CD4-positive, alpha-beta memory T cell (primary cell): Measurements from ENCODE around the gene WDR4. TPM values are rescaled to one million over a fixed set of nuclear protein-coding genes. Genes with fewer than 3 reads are reported as not detected.
"Not testable (repeated sequence)": the region's sequence is repeated elsewhere in the genome, so short reads cannot be mapped to it uniquely, and the experiment has no call there.

Experiments
- CTCF ChIA-PET: fragments of 350-600 bp; sonication (Branson Sonifier 250); formaldehyde crosslinking; loops from one replicate; lab custom pipeline; 2021; ENCODE audit warnings: inconsistent platforms; ENCODE audit not compliant: partially characterized antibody; lab: Charles Lee
- POLR2A ChIA-PET: fragments of 350-600 bp; sonication (Branson Sonifier 250); formaldehyde crosslinking; loops from one replicate; lab custom pipeline; 2021; ENCODE audit not compliant: partially characterized antibody; lab: Charles Lee
- DNase-seq, 5 donors: peaks; one replicate each; pipeline versions ENCODE4 v3.0.0 to v3.0.0-alpha.2; 2020 to 2022; ENCODE audit warnings: mixed read lengths in 1 of 5
- H3K27ac ChIP-seq: one replicate; pipeline ENCODE4 v1.7.0; 2013; ENCODE audit warnings: low read depth, low read length
- H3K27me3 ChIP-seq: 2 replicates; pipeline ENCODE4 v1.7.0; 2013; ENCODE audit warnings: mild to moderate bottlenecking, low read length, moderate library complexity; ENCODE audit not compliant: insufficient read depth
- H3K36me3 ChIP-seq: 2 replicates; pipeline ENCODE4 v1.7.0; 2013; ENCODE audit warnings: mild to moderate bottlenecking, low read length, moderate library complexity; ENCODE audit not compliant: insufficient read depth
- H3K4me1 ChIP-seq: 2 replicates; pipeline ENCODE4 v1.7.0; 2013; ENCODE audit warnings: mild to moderate bottlenecking, low read length, moderate library complexity; ENCODE audit not compliant: insufficient read depth
- H3K4me3 ChIP-seq, 2 donors: one replicate each; pipeline ENCODE4 v1.7.0; 2013; ENCODE audit warnings: low read length in 2 of 2, mild to moderate bottlenecking in 1 of 2
- H3K9me3 ChIP-seq, 2 donors: one replicate each; pipeline ENCODE4 v1.7.0; 2013; ENCODE audit warnings: low read length in 2 of 2, control low read depth in 1 of 2; ENCODE audit not compliant: control insufficient read depth in 1 of 2
- H3K27ac Mint-ChIP-seq, 7 donors: one replicate each; pipeline ENCODE4 v1.8.0; 2020 to 2021; ENCODE audit warnings: mixed read lengths in 7 of 7, mild to moderate bottlenecking in 6 of 7, inconsistent platforms in 3 of 7, moderate library complexity in 3 of 7
- H3K27me3 Mint-ChIP-seq, 2 donors: one replicate each; pipeline ENCODE4 v1.8.0; 2020 to 2021; ENCODE audit warnings: mixed read lengths in 2 of 2
- H3K36me3 Mint-ChIP-seq, 2 donors: one replicate each; pipeline ENCODE4 v1.8.0; 2020 to 2021; ENCODE audit warnings: mixed read lengths in 2 of 2, inconsistent platforms in 1 of 2, mild to moderate bottlenecking in 1 of 2
- H3K4me1 Mint-ChIP-seq, 4 donors: one replicate each; pipeline ENCODE4 v1.8.0; 2020 to 2021; ENCODE audit warnings: mixed read lengths in 4 of 4, mild to moderate bottlenecking in 1 of 4
- H3K4me3 Mint-ChIP-seq, 8 donors: one replicate each; pipeline ENCODE4 v1.8.0; 2020 to 2021; ENCODE audit warnings: mixed read lengths in 8 of 8, mild to moderate bottlenecking in 7 of 8, moderate library complexity in 6 of 8, inconsistent platforms in 3 of 8
- H3K9me3 Mint-ChIP-seq, 8 donors: one replicate each; pipeline ENCODE4 v1.8.0; 2020 to 2021; ENCODE audit warnings: mixed read lengths in 8 of 8, mild to moderate bottlenecking in 5 of 8, inconsistent platforms in 3 of 8, moderate library complexity in 1 of 8
- intact Hi-C: fragments of 100-400 bp; cut with micrococcal nuclease; formaldehyde crosslinking; loops from one replicate; pipeline ENCODE4 v1.15.1; 2023
- polyA plus RNA-seq, 2 donors: library from polyadenylated mRNA; unstranded; fragments of 300-500 nt; fragmentation: Illumina TruSeq; gene quantifications; one replicate each; pipeline ENCODE4 v1.2.3, GENCODE V29; 2021
- total RNA-seq, 2 experiments: library from RNA; stranded (reverse); gene quantifications; one replicate each; pipeline ENCODE4 v1.2.3, GENCODE V29; 2021

Gene WDR4
- total and polyA plus RNA-seq, 4 experiments from 2014 or later, result 7.3 to 27.5 (median 17.0) TPM

DNA sequence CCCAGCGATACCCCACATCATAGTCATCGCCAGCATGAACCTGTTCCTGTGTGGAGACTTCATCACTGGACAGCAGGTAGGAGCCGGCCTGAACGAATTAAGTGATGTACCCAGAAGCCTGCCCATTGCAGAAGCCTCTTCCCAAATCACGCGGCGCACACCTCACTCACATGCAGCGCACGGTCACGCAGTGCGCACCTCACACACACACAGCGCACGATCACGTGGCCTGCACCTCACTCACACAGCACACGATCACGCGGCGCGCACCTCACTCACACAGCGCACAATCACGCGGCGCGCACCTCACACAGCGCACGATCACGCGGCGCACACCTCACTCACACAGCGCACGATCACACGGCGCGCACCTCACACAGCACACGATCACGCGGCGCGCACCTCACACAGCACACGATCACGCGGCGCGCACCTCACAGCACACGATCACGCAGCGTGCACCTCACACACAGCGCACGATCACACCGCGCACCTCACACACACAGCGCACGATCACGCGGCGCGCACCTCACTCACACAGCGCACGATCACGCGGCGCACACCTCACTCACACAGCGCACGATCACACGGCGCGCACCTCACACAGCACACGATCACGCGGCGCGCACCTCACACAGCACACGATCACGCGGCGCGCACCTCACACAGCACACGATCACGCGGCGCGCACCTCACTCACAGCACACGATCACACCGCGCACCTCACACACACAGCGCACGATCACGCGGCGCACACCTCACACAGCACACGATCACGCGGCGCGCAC is 31.0 kb downstream of the WDR4 start:
- CTCF ChIA-PET, DNase-seq, H3K4me3 Mint-ChIP-seq, H3K4me3 ChIP-seq, H3K4me1 Mint-ChIP-seq, H3K4me1 ChIP-seq, H3K27me3 ChIP-seq, POLR2A ChIA-PET, H3K27ac ChIP-seq, H3K9me3 Mint-ChIP-seq, H3K9me3 ChIP-seq, H3K27me3 Mint-ChIP-seq, intact Hi-C loops: not testable (repeated sequence)
- H3K27ac Mint-ChIP-seq, result peak overlapping the region in 1 of 7 donors; percentile 41
- peaks cover 47 to 66% of the 10 kb centered on the region in 2 donors for H3K36me3 Mint-ChIP-seq
- H3K36me3 ChIP-seq, result peaks cover 51% of the 10 kb centered on the region

DNA sequence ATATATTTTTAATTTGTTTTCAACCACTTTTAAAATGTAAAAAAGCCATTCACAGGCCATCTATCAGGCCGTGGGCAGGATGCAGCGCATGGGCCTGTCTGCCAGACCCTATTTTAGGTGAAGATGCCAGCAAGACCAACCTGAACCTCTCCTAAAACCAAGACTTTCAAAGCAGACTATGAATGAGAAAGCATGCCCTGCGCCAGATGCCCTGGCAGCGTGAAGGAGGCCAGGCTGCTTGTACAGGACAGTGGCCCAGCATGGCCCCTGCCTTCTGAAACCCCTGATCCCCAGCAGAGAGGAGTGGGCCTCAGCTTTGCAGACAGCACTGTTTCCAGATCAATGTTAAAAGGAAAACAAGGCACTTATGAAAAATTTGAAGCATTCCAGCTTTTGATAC is 31.6 kb downstream of the WDR4 start:
- Histone ChIP-seq H3K27me3 (no peaks in the 10 kb centered on the region), H3K4me3 (no peak overlapping the region), H3K27ac (no peak overlapping the region), H3K4me1 (no peaks in the 10 kb centered on the region), H3K36me3 (peaks cover 53% of the 10 kb centered on the region), H3K9me3 (no peaks in the 10 kb centered on the region)
- Mint-ChIP-seq H3K27me3 (no peaks in the 10 kb centered on the region), H3K9me3 (peaks cover 0 to 3% (median 0%) of the 10 kb centered on the region in 8 donors), H3K27ac (peak overlapping the region in 1 of 7 donors; percentile 23), H3K4me3 (no peak overlapping the region), H3K36me3 (peaks cover 52 to 67% of the 10 kb centered on the region in 2 donors), H3K4me1 (peaks cover 0 to 7% (median 2%) of the 10 kb centered on the region in 4 donors)
- intact Hi-C loops, result no loop called here
- ChIA-PET POLR2A (no interaction called here), CTCF (no interaction called here)
- no peak for DNase-seq

DNA sequence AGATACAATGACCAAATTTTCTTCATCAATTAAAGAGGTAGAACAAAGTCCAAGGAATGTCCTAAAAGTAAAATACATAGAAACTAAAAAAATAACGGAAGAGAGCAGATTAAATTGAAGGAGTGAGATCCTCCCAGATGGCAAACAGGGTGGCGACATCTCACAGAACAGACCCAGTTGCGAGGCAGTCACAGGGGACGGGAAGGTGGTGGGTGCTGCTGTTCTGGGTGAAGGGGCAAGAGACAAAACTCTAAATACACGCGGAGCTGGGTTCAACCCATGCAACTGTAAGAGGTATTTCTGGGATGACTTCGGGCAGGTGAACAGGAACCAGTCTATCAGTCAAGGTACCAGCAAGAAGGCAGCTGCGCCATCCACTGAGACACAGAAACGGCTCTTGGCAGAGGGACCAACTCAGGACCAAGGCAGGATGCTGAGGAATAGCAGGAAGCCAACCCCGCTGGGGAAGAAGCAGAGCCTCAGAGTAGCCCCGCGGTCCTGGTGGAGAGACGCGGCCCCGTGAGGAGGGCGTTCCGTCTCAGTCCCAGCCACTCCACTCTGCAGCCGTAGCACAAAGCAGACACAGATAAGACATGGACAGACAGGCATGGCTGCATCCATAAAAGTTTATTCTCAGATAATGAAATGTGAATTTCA is 32.2 kb downstream of the WDR4 start:
- H3K4me3 ChIP-seq, result no peak overlapping the region
- intact Hi-C loops, result no loop called here
- H3K27ac ChIP-seq, result no peak overlapping the region
- Mint-ChIP-seq H3K9me3 (peaks cover 0 to 3% (median 0%) of the 10 kb centered on the region in 8 donors), H3K4me3 (no peak overlapping the region), H3K27ac (peak overlapping the region in 1 of 7 donors; percentile 21), H3K4me1 (peaks cover 0 to 7% (median 2%) of the 10 kb centered on the region in 4 donors), H3K27me3 (no peaks in the 10 kb centered on the region), H3K36me3 (peaks cover 53 to 66% of the 10 kb centered on the region in 2 donors)
- no peak for DNase-seq
- ChIA-PET CTCF (no interaction called here), POLR2A (no interaction called here)
- no peaks in the 10 kb centered on the region for H3K27me3 ChIP-seq
- no peaks in the 10 kb centered on the region for H3K9me3 ChIP-seq
- H3K36me3 ChIP-seq, result peaks cover 55% of the 10 kb centered on the region
- no peaks in the 10 kb centered on the region for H3K4me1 ChIP-seq

DNA sequence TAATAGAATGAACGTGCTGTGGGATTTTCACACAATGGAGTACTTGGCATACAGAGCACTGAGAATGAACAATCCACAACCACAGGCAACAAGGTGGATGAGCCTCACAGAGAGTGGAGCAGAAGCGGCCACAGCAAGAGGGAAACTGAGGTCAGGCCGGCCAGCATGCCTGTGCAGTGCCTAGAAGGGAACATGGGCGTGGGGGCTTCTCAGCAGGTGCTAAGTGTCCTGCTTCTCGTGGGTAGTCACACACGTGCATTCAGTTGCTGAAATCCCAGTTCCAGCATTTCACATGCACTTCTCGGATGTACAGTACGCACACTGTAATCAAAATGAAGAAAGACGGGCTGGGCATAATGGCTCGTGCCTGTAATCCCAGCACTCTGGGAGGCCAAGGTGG is 33.1 kb downstream of the WDR4 start:
- Histone ChIP-seq H3K4me1 (no peaks in the 10 kb centered on the region), H3K27me3 (no peaks in the 10 kb centered on the region), H3K27ac (no peak overlapping the region), H3K36me3 (peaks cover 48% of the 10 kb centered on the region), H3K4me3 (no peak overlapping the region), H3K9me3 (no peaks in the 10 kb centered on the region)
- POLR2A ChIA-PET, result no interaction called here
- Mint-ChIP-seq H3K36me3 (peaks cover 53 to 60% of the 10 kb centered on the region in 2 donors), H3K27me3 (no peaks in the 10 kb centered on the region), H3K4me3 (no peak overlapping the region), H3K27ac (peak overlapping the region in 1 of 7 donors; percentile 4), H3K4me1 (peaks cover 0 to 4% (median 2%) of the 10 kb centered on the region in 4 donors), H3K9me3 (peaks cover 0 to 3% (median 0%) of the 10 kb centered on the region in 8 donors)
- DNase-seq, result no peak
- CTCF ChIA-PET, result no interaction called here
- intact Hi-C loops, result no loop called here

DNA sequence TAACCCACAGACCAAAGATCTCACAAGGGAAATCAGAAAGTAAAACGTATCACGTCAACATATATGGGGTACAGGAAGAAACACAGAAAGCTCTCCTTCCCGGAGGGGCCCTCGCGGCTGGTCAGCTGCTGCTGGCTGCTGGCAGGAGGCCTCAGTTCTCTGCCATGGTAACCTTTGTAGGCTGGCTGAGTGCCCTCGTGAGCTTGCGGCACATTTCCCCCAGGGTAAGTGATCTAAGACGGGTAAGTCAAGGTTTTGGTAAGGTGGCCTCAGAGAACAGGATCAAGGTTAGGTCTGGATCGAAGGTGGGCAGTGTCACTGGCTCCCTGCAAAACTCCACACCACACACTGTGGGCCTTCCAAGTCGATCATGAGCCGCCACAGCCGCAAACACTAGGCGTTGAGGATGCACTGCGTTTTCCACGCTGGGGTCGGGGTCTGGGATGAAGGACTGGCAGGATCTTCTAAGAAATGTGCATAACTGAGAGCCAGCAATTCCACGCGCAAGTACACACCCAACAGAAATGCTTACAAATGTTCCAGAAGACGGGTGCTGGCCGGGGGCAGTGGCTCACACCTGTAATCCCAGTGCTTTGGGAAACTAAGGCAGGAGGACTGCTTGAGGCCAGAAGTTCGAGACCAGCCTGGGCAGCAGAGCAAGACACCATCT is 33.9 kb downstream of the WDR4 start:
- no peaks in the 10 kb centered on the region for H3K4me1 ChIP-seq
- Mint-ChIP-seq H3K27me3 (no peaks in the 10 kb centered on the region), H3K4me3 (no peak overlapping the region), H3K27ac (no peak overlapping the region), H3K9me3 (peaks cover 0 to 3% (median 0%) of the 10 kb centered on the region in 8 donors), H3K4me1 (peaks cover 0 to 3% (median under 1%) of the 10 kb centered on the region in 4 donors), H3K36me3 (peaks cover 53 to 54% of the 10 kb centered on the region in 2 donors)
- H3K27ac ChIP-seq, result no peak overlapping the region
- H3K36me3 ChIP-seq, result peaks cover 50% of the 10 kb centered on the region
- H3K9me3 ChIP-seq, result no peaks in the 10 kb centered on the region
- H3K4me3 ChIP-seq, result no peak overlapping the region
- no peaks in the 10 kb centered on the region for H3K27me3 ChIP-seq
- DNase-seq, result no peak
- ChIA-PET POLR2A (no interaction called here), CTCF (no interaction called here)
- intact Hi-C loops, result no loop called here

DNA sequence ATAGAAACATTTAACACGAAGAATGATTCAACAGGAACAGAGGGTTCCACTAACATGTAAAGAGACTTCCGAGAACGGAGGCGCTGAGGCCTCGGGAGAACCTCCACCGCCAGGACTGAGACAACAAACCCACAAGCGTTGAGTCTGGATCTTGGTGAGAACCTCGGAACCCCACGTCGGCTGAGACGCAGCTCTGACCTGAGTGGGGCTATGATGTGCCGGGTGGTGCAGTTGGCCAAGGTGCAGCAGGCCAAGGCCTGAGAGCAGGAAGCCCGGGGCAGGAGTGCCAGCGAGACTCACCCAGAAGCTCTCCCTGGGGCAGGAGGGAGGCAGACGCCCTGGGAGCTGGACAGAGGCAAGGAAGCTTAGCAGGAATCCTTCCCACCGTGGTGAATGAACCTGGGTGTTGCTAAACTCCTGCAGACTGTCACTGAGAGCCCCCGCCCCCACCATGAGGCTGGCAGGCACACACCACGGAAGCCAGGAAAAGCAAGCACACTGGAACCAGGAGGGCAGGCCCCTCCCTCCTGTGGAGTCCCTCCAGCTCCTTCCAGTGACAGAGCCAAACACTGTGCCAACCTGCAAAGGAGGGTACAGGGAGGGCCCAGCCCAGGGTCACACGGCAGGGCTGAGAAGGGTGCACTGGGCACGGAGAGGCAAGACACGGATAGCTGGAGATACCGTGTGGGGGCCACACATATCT is 34.8 kb downstream of the WDR4 start:
- H3K4me3 ChIP-seq, result no peak overlapping the region
- CTCF ChIA-PET, result no interaction called here
- H3K36me3 ChIP-seq, result peaks cover 55% of the 10 kb centered on the region
- DNase-seq, result no peak
- peaks cover 0 to 3% (median 0%) of the 10 kb centered on the region in 8 donors for H3K9me3 Mint-ChIP-seq
- H3K27ac ChIP-seq, result no peak overlapping the region
- H3K27me3 Mint-ChIP-seq, result no peaks in the 10 kb centered on the region
- no peaks in the 10 kb centered on the region for H3K4me1 ChIP-seq
- H3K27ac Mint-ChIP-seq, result no peak overlapping the region
- H3K4me3 Mint-ChIP-seq, result no peak overlapping the region
- H3K9me3 ChIP-seq, result no peaks in the 10 kb centered on the region
- POLR2A ChIA-PET, result no interaction called here
- no peaks in the 10 kb centered on the region for H3K27me3 ChIP-seq
- peaks cover 46 to 47% of the 10 kb centered on the region in 2 donors for H3K36me3 Mint-ChIP-seq
- intact Hi-C loops, result no loop called here
- peaks cover 0 to 3% (median under 1%) of the 10 kb centered on the region in 4 donors for H3K4me1 Mint-ChIP-seq
